Astrocyte (in vitro differentiated cells and primary cell): ENCODE measurements around the gene CCDC12.

ENCODE experiments used
- CTCF ChIP-seq: IDR thresholded peaks from 2 replicates; pipeline ENCODE4 v1.5.1; 2011; ENCODE audit warnings: low read depth, mild to moderate bottlenecking, inconsistent platforms, low read length, moderate library complexity; ENCODE audit not compliant: insufficient read depth
- EZH2 ChIP-seq: IDR thresholded peaks from 2 replicates; pipeline ENCODE4 v1.6.1; 2012; ENCODE audit warnings: mild to moderate bottlenecking, low read length, inconsistent platforms; ENCODE audit not compliant: insufficient read depth

- TF ChIP-seq CTCF: no peak
- no peak for TF ChIP-seq EZH2
These were observed 44.8 kb downstream of the CCDC12 start for GRCh38 chr3:46931631-46932331.
